ES-I3 (cell line): ENCODE results near the gene MZT2A.
"Not testable (repeated sequence)": the region's sequence is repeated elsewhere in the genome, so short reads cannot be mapped to it uniquely, and the experiment has no call there.

ENCODE experiments used
- H3K36me3 ChIP-seq: 2 replicates; pipeline ENCODE4 v1.6.1; 2013; ENCODE audit warnings: mild to moderate bottlenecking, low read length, control low read depth, moderate library complexity; ENCODE audit not compliant: insufficient read depth
- H3K4me1 ChIP-seq: 2 replicates; pipeline ENCODE4 v1.6.1; 2013; ENCODE audit warnings: mild to moderate bottlenecking, control low read depth, low read length; ENCODE audit not compliant: insufficient read depth
- H3K9ac ChIP-seq: 2 replicates; pipeline ENCODE4 v1.6.1; 2013; ENCODE audit warnings: low read depth, mild to moderate bottlenecking, low read length, moderate library complexity
- H3K9me3 ChIP-seq: 2 replicates; pipeline ENCODE4 v1.6.1; 2013; ENCODE audit warnings: mild to moderate bottlenecking, low read length, moderate library complexity; ENCODE audit not compliant: control insufficient read depth, insufficient read depth

The MZT2A gene

DNA sequence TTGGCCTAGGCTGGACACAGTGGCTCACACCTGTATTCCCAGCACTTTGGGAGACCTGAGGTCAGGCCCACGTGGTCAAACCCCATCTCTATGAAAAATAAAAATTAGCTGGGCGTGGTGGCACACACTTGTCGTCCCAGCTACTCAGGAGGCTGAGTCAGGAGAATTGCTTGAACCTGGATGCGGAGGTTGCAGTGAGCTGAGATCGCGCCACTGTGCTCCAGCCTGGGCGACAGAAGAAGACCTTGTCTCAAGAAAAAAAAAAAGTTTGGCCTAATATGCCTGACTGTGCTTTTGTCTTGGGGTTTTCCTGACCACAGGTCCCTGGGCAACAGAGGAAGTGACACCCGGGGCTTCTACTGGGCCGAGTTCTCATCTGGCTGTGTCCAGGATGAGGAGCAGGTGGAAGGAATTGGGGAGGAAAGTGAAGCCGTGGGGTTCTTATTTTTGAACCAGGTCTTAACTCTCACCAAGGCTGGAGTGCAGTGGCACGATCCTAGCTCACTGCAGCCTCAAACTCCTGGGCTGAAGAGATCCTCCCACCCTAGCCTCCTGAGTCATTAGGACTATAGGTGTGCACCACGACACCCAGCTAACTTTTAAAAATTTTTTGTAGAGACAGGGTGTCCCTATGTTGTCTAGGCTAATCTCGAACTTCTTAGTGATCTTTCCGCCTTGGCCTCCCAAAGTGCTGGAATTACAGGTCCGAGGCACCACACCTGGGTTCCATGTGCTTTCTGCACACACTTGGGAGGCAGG is 22.4 kb upstream of the MZT2A start:
- not testable (repeated sequence) for H3K9ac ChIP-seq, H3K9me3 ChIP-seq, H3K36me3 ChIP-seq, H3K4me1 ChIP-seq

DNA sequence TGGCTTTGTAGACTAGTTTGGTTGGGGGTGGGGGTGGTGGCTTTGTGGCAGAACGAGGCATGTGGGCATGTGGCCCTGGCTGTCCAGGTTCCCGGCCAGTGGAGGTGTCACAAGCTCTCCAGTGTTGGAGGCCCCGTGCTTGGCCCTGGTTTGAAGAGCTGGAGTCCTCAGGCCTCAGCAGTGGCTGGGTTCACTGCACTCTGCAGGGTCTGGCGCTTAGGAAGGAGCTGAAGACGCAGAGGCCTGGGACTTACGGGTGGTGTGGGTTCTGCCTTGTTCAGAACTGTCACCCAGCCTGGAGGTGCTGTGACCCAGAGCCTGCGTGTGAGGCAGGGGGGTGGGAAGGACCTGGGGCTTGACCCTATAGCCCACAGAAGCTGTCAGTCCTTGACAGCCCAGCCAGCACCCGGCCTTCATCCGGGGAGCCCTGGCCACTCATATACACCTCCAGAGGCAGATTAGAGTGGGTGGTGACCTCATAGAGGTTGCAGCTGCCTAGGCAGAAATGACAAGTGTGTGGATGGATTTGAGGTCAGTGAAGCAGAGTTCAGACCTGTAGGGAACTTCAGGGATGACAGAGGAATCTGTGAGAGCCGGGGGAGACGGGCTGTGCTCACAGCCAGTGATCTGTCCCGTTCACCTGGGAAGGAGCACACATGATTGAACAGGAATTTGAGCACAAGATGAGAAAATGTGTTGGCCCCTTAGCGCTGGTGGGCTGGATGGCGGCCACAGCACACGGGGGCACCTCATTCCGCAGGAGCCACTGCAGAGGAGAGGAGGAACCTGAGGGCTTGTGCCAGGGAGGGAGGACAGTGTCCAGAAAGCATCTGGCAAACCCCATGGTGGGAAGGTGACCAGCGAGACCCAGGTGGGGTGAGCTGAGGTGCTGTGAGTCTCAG is 20.0 kb upstream of the MZT2A start:
- H3K9ac ChIP-seq, H3K9me3 ChIP-seq, H3K36me3 ChIP-seq, H3K4me1 ChIP-seq: not testable (repeated sequence)

DNA sequence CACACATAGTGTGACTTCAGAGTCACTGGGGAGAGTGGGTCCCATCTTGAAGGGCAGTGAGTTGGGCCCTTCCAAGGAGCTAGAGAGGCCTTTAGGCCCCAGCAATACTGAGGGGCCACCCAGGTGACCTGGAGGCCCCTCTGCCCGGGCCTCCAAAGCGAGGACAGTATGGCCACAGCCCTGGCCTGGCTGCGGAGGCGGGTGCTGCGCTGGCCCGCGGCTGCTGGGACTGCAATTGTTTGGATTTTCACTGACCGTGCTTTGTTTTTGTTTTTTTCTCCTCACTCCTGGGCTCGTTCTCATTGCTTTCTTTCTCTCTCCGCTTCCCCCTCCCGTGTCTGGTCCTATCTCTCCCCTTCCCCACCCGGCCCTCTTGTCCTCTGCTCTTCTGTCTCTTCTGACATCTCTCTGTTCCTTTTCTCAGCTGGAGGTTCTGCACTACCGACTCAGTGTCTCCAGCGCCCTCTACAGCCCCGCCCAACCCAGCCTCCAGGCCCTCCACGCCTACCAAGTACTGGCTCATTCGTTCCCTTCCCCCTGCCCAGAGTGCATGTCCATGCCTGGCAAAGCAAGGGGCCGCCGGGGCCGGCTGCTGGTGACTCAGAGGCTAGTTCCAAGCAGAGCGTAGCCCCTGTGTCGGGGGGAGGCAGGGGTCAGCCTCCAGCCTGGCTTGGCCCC is 19.2 kb upstream of the MZT2A start:
- not testable (repeated sequence) for H3K9me3 ChIP-seq, H3K9ac ChIP-seq, H3K36me3 ChIP-seq, H3K4me1 ChIP-seq

GRCh38 chr2:131509615-131510014 is 17.4 kb upstream of the MZT2A start:
- H3K9ac ChIP-seq = no peak overlapping the region
- no peaks in the 10 kb centered on the region for H3K4me1 ChIP-seq
- H3K36me3 ChIP-seq = peaks cover 3% of the 10 kb centered on the region
- no peaks in the 10 kb centered on the region for H3K9me3 ChIP-seq

- not testable (repeated sequence) for H3K4me1 ChIP-seq, H3K9me3 ChIP-seq, H3K9ac ChIP-seq
- peaks cover 10% of the 10 kb centered on the region for H3K36me3 ChIP-seq
Observed at GRCh38 chr2:131504082-131504750, 12.0 kb upstream of the MZT2A start.

- H3K4me1 ChIP-seq, H3K9me3 ChIP-seq, H3K9ac ChIP-seq: not testable (repeated sequence)
- peaks cover 10% of the 10 kb centered on the region for H3K36me3 ChIP-seq
Observed at GRCh38 chr2:131503587-131503986, 11.4 kb upstream of the MZT2A start.

DNA sequence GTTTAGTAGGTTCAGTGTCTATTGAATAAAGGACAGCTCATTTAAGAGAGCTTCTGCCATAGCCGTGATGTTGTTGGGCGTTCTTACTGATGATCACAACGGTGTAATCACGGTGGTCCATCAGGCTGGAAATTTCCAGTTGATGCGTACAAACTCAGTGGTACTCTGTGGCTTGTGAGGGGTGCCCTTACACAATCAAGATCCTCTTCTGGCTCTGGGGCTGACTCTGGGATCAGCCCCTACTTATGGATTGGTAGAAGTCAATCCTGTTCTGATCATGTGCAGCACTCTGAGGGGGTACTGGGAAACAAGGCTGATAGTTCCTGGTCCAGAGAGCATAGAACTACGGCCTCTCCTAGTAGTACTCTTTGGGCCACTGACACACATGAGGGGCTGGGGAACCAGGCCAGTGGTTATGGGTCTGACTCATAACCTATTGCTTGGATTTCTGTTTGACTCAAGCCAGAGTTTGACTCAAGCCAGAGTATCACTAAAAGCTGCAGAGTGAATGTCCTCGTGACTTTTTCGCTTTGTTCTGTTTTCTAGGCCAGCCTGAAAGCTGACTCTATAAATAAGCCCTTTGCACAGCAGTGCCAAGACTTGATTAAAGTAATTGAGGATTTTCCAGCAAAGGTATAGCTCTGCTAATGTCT is 6.2 kb upstream of the MZT2A start:
- H3K9me3 ChIP-seq, H3K36me3 ChIP-seq, H3K4me1 ChIP-seq, H3K9ac ChIP-seq: not testable (repeated sequence)

DNA sequence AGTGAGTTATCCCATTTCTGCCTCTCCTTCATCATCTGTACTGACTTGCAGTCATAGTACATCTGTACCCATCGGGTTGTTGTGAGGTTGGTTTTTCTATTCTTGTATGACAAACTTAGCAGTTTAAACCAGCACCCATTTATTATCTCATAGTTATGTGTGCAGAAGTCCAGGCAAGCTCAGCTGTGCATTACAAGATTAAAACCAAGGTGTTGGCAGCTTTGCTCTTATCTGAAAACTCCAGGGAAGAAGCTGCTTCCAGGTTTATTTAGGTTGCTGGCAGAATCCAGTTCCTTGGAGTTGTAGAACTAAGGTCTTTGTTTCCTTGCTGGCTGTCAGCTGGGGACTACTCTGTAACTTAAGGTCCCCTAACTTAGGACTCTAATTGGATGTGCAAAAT is 3.3 kb upstream of the MZT2A start:
- not testable (repeated sequence) for H3K4me1 ChIP-seq, H3K36me3 ChIP-seq, H3K9me3 ChIP-seq, H3K9ac ChIP-seq

DNA sequence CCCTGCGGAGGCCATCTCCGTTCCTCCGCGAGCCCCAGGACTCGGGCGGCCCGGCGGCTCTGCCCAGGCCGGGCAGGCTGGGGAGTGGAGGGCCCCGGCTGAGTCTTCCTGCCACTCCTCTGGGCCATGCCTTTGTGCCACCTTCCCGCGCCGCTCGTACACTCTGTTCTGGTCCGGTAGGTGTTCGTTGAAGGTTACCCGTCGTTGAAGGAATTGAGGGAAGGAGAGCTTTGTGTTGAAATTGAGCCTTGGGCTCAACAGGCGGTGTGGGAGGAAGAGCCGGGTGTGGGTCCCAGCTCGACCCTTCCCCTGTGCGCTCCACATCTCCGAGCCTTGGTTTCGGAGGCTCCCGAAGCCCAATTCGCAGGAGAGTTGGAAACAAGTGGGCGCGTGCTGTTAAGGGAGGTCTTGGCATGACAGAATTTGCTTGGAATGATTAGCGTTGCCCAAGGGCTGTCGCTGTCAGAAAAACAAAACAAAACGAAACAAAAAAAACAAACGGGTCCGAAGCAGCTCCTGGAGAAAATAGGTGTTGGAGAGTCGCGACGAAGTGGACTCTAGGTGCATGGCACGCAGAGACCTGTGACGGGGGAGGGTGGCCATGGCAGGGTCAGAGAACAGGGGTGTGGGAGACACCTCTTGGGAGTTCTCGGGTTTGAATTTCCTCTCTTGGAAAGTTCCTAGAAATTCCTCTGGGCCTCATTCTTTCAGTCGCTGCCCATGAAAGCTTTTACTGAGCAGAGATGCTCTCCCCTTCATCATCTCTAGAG is 1.2 kb upstream of the MZT2A start:
- H3K36me3 ChIP-seq = no peaks in the 10 kb centered on the region

GRCh38 chr2:131492418-131493198 is 411 bp upstream of the MZT2A start:
- Histone ChIP-seq H3K9me3 (no peaks in the 10 kb centered on the region), H3K36me3 (no peaks in the 10 kb centered on the region), H3K4me1 (no peaks in the 10 kb centered on the region; the same call in 1 of the 2 replicates), H3K9ac (peak overlapping the region; percentile 87)

More for the DNA sequence above, 1.2 kb upstream of the MZT2A start:
- Histone ChIP-seq H3K4me1 (no peaks in the 10 kb centered on the region; the same call in 1 of the 2 replicates), H3K9ac (peak overlapping the region; percentile 87), H3K9me3 (no peaks in the 10 kb centered on the region)

DNA sequence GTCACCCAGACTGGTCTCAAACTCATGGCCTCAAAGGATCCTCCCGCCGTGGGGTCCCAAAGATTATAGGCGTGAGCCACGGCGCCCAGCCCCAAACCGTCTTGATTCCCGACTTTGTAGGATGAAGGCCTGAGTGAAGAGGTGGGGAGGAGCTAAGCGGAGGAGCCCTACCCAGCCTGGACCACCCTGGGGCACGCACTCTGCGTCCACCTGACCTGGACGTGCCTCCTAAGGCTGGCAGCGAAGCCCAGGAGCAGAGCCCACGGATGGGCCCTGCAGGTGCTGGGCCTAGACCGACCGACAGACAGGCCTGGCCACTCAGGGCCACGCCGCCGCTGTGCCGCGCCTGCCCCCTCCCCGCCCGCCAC is 744 bp downstream of the MZT2A start:
- H3K9ac ChIP-seq = peak overlapping the region; percentile 57
- H3K4me1 ChIP-seq, H3K36me3 ChIP-seq, H3K9me3 ChIP-seq: not testable (repeated sequence)

DNA sequence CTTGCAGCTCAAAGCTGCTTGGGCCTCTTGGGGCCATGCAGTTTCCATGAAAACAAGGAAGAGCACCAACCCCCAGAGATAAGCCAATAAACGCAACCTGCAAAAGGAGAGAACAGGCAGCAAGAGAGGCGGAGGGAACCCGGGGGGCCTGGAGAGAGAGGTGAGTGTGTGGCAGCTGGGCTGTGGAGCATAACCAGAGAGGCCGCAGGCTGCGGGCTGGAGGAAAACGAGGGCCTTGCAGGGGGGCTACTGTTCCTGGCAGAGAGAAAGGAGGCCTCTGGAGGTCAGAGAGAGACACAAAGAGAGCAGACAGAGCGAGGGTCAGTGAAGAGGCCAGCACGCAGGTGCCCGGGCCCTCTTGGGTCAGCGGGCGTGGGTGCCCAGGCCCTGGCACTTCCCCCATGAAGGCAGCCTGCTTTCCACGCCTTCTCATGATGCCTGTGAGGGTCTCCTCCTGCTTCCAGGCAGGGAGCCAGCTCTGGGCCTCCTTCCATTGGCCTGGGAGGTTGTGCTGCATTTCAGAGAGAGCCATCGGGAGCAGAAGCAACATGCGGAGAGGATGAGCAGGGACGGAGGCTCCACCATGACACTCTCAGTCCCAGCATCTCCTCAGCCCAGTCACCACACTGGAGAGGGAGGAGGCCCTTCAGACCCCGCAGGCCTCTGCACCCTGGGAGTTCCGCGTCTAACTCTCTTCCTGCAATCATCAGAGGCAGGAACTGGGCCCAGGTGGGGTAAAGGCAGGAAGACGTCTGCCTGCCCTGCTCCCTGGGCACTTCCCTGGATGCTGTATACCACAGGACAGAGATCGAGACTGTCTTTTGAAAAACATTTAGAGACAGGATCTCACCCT is 1.4 kb downstream of the MZT2A start:
- H3K9me3 ChIP-seq, H3K36me3 ChIP-seq, H3K4me1 ChIP-seq: not testable (repeated sequence)
- H3K9ac ChIP-seq = peak overlapping the region; percentile 57
